Lung microvascular endothelial cell (primary cell): ENCODE results near the gene DCC. TPM values are rescaled to one million over a fixed set of nuclear protein-coding genes. Genes with fewer than 3 reads are reported as not detected.

ENCODE experiments used
- DNase-seq, 2 donors: peaks; one replicate each; pipeline versions ENCODE4 v3.0.0 to v3.0.0-alpha.2; 2010; ENCODE audit warnings: low read depth in 2 of 2
- total RNA-seq: library from RNA; depleted of rRNA; stranded (reverse); fragments of >200 nt; gene quantifications from 2 replicates; pipeline ENCODE4 v1.2.1, GENCODE V29; 2014

The DCC gene
- total RNA-seq, 1 donor from 2014 or later = not detected

GRCh38 chr18:53152476-53152875 lies 812.5 kb downstream of the DCC start:
- DNase-seq = no peak

- DNase-seq = no peak
Measured at GRCh38 chr18:53153281-53153680, 813.3 kb downstream of the DCC start.

- no peak for DNase-seq
Measured at GRCh38 chr18:53153800-53154199, 813.8 kb downstream of the DCC start.

GRCh38 chr18:53165770-53166169 lies 825.8 kb downstream of the DCC start:
- no peak for DNase-seq

- no peak for DNase-seq
Measured at GRCh38 chr18:53169346-53169745, 829.3 kb downstream of the DCC start.

- DNase-seq = no peak
Measured at GRCh38 chr18:53191634-53192033, 851.6 kb downstream of the DCC start.

GRCh38 chr18:53193870-53194269 lies 853.9 kb downstream of the DCC start:
- DNase-seq = no peak

GRCh38 chr18:53219853-53220252 lies 879.9 kb downstream of the DCC start:
- DNase-seq = no peak

- DNase-seq = no peak
Measured at GRCh38 chr18:53224128-53224778, 884.3 kb downstream of the DCC start.

GRCh38 chr18:53225567-53226325 lies 885.7 kb downstream of the DCC start:
- no peak for DNase-seq

- no peak for DNase-seq
Measured at GRCh38 chr18:53234610-53235009, 894.6 kb downstream of the DCC start.

GRCh38 chr18:53241161-53241560 lies 901.2 kb downstream of the DCC start:
- no peak for DNase-seq

GRCh38 chr18:53253789-53254188 lies 913.8 kb downstream of the DCC start:
- DNase-seq = no peak

- no peak for DNase-seq
Measured at GRCh38 chr18:53254265-53254664, 914.3 kb downstream of the DCC start.

- DNase-seq = no peak
Measured at GRCh38 chr18:53261241-53261640, 921.2 kb downstream of the DCC start.

GRCh38 chr18:53266850-53267249 lies 926.9 kb downstream of the DCC start:
- no peak for DNase-seq

- no peak for DNase-seq
Measured at GRCh38 chr18:53268455-53268854, 928.5 kb downstream of the DCC start.

GRCh38 chr18:53281406-53281805 lies 941.4 kb downstream of the DCC start:
- no peak for DNase-seq

GRCh38 chr18:53283708-53284107 lies 943.7 kb downstream of the DCC start:
- DNase-seq = no peak

GRCh38 chr18:53305461-53305860 lies 965.5 kb downstream of the DCC start:
- DNase-seq = no peak

- DNase-seq = no peak
Measured at GRCh38 chr18:53319628-53320027, 979.6 kb downstream of the DCC start.

GRCh38 chr18:53322163-53322562 lies 982.2 kb downstream of the DCC start:
- DNase-seq = no peak

- no peak for DNase-seq
Measured at GRCh38 chr18:53324353-53324752, 984.4 kb downstream of the DCC start.
